Measurements from ENCODE around the gene RAPGEF5. TPM values are rescaled to one million over a fixed set of nuclear protein-coding genes. Genes with fewer than 3 reads are reported as not detected.

Gene RAPGEF5
- total RNA-seq, 1 donor from 2014 or later, result 11.1 TPM

DNA sequence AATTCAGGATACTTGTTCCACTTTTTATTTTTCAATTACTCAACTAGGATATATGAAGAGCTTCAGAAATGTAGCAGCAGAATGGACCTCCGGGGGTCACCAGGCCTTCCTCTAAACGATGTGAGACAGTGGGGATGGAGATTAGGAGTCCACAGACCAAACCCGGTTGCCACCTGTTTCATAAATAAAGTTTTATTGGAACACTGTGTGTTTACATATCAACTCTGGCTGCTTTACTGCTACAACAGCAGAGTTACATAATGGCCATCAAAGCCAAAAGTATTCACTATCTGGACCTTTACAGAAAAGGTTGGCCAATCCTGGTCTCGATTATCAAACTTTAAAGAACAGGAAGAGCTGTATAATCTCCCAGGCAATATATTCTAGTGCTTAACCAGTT is 30.8 kb downstream of the RAPGEF5 start:
- DNase-seq (no peak), ATAC-seq (ENCODE audit: poor library complexity) (no peak)
- intact Hi-C loops (cut with DNase I), result no loop called here

- DNase-seq, result no peak
- no peak for ATAC-seq (ENCODE audit: poor library complexity)
- intact Hi-C loops (cut with DNase I), result no loop called here
Measured at GRCh38 chr7:22325671-22326070, 31.3 kb downstream of the RAPGEF5 start.

DNA sequence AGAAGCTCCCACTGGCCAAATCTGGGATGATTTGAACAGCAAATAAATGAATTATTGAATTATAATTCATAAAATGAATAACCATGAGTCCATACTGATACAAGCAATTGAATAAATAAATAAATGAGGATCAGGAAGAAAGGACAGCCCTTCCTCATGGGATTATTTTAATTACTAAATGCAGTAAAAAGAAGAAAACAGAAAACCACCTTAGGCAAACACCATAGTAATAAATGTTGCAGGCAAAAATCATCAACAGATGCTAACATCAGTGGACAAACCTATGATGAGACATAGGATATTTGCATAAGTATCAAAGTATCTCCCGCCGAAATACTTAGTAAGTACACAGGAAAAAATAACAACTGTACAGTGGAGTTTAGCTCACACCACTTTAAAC is 33.2 kb downstream of the RAPGEF5 start:
- DNase-seq (no peak), ATAC-seq (ENCODE audit: poor library complexity) (no peak)
- intact Hi-C loops (cut with DNase I), result no loop called here

- ATAC-seq (ENCODE audit: poor library complexity) (no peak), DNase-seq (no peak)
- intact Hi-C loops (cut with DNase I), result no loop called here
Measured at GRCh38 chr7:22320416-22320815, 36.5 kb downstream of the RAPGEF5 start.

- intact Hi-C loops (cut with DNase I), result no loop called here
- DNase-seq (no peak), ATAC-seq (ENCODE audit: poor library complexity) (no peak)
Measured at GRCh38 chr7:22319424-22320403, 37.2 kb downstream of the RAPGEF5 start.

DNA sequence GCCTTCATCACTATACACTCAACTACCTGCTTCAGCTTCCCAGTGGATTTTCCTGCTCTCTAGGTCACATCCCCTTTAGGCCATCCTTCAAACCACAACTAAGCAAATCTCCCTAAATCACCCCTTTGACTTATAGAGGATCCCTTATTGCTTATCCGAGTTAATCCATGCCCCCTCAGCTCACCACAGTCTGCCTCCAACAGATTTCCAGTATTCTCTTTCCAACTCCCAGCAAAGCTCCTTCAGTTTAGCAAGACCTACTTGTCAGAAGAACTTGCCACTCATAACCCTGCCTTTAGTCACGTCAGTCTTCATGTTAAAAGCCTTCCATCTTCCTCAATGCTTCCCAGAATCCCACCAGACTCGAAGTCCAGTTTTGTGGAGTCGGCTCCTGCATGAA is 38.6 kb downstream of the RAPGEF5 start:
- DNase-seq, result no peak
- no peak for ATAC-seq (ENCODE audit: poor library complexity)
- intact Hi-C loops (cut with DNase I), result no loop called here

- intact Hi-C loops (cut with DNase I), result no loop called here
- ATAC-seq (ENCODE audit: poor library complexity) (no peak), DNase-seq (no peak)
Measured at GRCh38 chr7:22317632-22318031, 39.3 kb downstream of the RAPGEF5 start.

- ATAC-seq (ENCODE audit: poor library complexity) (no peak), DNase-seq (no peak)
- intact Hi-C loops (cut with DNase I), result no loop called here
Measured at GRCh38 chr7:22316914-22317313, 40.0 kb downstream of the RAPGEF5 start.

DNA sequence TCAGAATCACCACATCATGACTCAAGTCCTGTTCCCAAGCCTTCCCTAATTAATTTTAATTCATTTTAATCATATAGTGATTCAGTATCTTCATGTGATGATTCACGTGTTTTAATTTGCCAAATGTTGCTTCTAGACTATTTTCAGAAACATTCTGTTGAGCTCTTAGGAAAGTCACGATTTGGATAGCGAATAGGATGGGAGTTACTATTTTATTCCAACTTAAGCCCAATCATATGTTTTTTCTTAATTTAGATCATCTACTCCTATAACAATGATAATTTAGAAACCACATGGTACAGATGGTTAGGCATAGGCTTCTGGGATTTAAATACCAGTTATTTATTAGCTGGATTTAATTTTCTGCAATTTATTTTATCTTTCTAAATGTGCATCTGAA is 49.1 kb downstream of the RAPGEF5 start:
- no peak for ATAC-seq (ENCODE audit: poor library complexity)
- intact Hi-C loops (cut with DNase I), result no loop called here
- DNase-seq, result no peak

DNA sequence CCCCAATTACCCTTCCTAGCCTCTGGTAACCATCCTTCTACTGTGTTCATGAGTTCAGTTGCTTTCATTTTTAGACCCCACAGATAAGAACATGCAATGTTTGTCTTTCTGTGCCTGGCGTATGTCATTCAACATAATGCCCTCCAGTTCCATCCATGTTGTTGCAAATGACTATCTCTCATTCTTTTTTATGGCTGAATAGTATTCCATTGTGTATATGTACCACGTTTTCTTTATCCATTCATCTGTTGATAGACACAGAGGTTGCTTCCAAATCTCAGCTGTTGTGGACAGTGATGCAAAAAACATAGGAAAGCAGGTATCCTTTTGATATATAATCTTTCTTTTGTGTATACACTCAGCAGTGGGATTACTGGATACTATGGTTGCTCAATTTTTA is 51.2 kb downstream of the RAPGEF5 start:
- no peak for DNase-seq
- no peak for ATAC-seq (ENCODE audit: poor library complexity)
- intact Hi-C loops (cut with DNase I), result no loop called here

DNA sequence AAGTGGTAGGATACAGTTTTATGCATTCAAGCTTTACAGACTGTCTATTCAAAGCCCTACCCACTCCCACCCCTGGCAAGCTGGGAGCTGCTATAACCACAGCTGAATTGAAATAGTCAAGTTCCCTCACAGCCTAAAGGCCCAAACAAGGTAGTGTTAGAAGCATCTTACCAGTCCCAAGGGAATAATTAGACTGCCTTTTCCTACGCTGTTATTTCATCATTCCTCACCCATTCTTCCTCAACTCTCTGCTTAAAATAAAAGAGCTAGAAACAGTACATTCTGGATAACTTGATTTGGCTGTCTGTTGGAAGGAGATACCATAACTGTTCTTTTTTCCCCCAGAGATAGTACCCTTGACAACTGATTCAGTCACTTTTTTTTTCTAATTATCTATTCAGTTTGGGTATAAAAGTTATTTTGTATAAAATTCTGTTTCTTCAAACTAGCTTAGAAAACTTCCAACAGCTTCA is 54.0 kb downstream of the RAPGEF5 start:
- ATAC-seq (ENCODE audit: poor library complexity) (no peak), DNase-seq (no peak)
- intact Hi-C loops (cut with DNase I), result no loop called here

- no peak for DNase-seq
- intact Hi-C loops (cut with DNase I), result no loop called here
- ATAC-seq (ENCODE audit: poor library complexity), result no peak
Measured at GRCh38 chr7:22302193-22302592, 54.8 kb downstream of the RAPGEF5 start.

GRCh38 chr7:22301790-22302189 is 55.2 kb downstream of the RAPGEF5 start:
- intact Hi-C loops (cut with DNase I), result no loop called here
- ATAC-seq (ENCODE audit: poor library complexity), result no peak
- no peak for DNase-seq

DNA sequence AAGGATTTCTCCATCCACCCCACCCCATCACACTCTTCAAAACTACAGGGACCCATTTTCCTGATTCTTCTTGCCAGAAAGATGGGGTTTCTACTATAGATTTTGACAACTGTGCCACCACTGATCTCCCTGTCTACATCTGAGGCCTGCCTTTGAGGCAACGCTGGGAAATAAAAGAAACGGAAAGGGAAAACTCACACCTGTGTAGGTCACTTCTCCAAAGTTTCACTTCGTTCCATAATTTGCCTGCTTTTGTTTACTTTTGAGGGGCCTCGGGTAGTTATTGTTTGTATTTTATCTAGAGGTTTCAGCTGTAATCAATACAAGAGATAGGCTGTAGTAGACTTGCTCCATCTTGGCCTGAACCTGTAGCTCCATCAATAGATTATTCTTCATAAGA is 56.1 kb downstream of the RAPGEF5 start:
- no peak for DNase-seq
- intact Hi-C loops (cut with DNase I), result no loop called here
- no peak for ATAC-seq (ENCODE audit: poor library complexity)

DNA sequence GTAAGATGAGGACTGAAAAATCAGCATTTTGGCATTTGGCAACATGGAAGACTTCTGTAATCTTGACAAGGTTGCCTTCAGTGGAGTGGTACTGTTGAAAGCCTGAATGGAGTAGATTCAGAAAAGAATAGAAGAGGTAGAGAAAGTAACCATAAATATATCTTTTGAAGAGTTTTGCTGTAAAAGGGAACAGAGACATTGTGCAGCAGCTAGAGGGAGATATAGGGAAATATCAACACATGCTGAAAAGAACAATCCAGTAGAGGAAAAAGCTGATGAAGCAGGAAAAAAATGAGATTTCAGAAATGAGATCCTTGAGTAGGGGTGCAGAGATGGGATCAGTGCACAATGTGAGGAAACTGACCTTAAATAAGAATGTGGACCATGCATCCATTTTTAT is 60.0 kb downstream of the RAPGEF5 start:
- intact Hi-C loops (cut with DNase I), result loop anchor here (10.0 kb wide), 1 partner anchor 192 kb away; no protein-coding TSS in a partner anchor
- DNase-seq (no peak), ATAC-seq (ENCODE audit: poor library complexity) (no peak)

GRCh38 chr7:22296265-22296566 is 60.7 kb downstream of the RAPGEF5 start:
- intact Hi-C loops (cut with DNase I), result loop anchor here (10.0 kb wide), 1 partner anchor 191 kb away; no protein-coding TSS in a partner anchor
- no peak for DNase-seq
- no peak for ATAC-seq (ENCODE audit: poor library complexity)

GRCh38 chr7:22295402-22296264 is 61.3 kb downstream of the RAPGEF5 start:
- no peak for ATAC-seq (ENCODE audit: poor library complexity)
- intact Hi-C loops (cut with DNase I), result loop anchor here (10.0 kb wide), 1 partner anchor 191 kb away; no protein-coding TSS in a partner anchor
- DNase-seq, result no peak

DNA sequence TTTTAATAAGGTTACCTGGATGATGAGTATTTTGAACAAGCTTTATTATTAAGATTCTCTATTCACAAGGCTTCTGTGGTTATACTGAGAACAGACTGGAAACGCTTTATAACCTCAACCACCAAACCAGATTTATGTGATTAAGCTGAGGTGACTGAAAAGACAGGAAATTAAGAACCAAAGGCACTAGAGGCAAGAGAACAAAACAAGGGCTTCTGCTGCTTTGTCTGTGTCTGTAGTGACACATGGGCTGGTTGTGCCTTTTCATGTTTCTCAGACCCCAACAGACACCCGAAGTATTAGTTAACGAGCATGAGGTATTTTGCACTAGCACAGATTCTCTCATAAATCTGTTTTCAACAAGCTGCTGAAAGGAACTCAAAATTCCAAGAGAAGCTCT is 64.4 kb downstream of the RAPGEF5 start:
- ATAC-seq (ENCODE audit: poor library complexity) (no peak), DNase-seq (no peak)
- intact Hi-C loops (cut with DNase I), result loop anchor here (10.0 kb wide), 1 partner anchor 188 kb away; no protein-coding TSS in a partner anchor

DNA sequence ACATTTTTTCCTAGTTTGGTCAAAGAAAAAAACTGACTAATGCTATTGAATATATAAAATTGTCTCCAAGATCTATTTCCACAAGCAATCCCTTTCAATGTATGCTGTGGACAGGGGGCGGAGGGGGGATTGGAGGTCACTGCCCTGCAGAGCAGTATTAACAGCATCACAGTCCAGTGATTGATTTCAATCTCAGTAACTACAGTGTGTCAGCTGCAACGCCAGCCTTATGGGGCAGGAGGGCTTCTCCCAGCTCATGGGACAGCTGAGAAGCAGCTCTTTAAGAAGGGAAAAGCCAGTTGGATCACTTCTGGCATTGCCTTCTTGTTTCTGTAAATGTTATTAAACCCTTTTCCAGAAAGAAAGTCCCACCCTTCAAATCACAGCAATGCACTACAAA is 65.0 kb downstream of the RAPGEF5 start:
- intact Hi-C loops (cut with DNase I), result loop anchor here (10.0 kb wide), 1 partner anchor 187 kb away; no protein-coding TSS in a partner anchor
- DNase-seq (no peak), ATAC-seq (ENCODE audit: poor library complexity) (no peak)
